Renal pelvis (tissue), 4 donors: ENCODE data around the gene DPY19L3. TPM values are rescaled to one million over a fixed set of nuclear protein-coding genes. Genes with fewer than 3 reads are reported as not detected.
"Not testable (repeated sequence)": the region's sequence is repeated elsewhere in the genome, so short reads cannot be mapped to it uniquely, and the experiment has no call there.

Source experiments
- DNase-seq: peaks from one replicate; pipeline ENCODE4 v3.0.0-alpha.2; 2013
- polyA plus RNA-seq, 3 donors: library from polyadenylated mRNA; unstranded; fragments of 120-200 nt; gene quantifications; one replicate each; pipeline ENCODE4 v1.2.1, GENCODE V29; 2013; ENCODE audit not compliant: insufficient read length in 3 of 3

The DPY19L3 gene
- polyA plus RNA-seq, 3 donors, result 54.4 to 69.7 (median 69.0) TPM

- DNase-seq, result no peak
Measured at GRCh38 chr19:32427536-32427935, 22.0 kb downstream of the DPY19L3 start.

GRCh38 chr19:32436692-32437091 lies 31.1 kb downstream of the DPY19L3 start:
- no peak for DNase-seq

- DNase-seq, result no peak
Measured at GRCh38 chr19:32437096-32437495, 31.5 kb downstream of the DPY19L3 start.

GRCh38 chr19:32438751-32439150 lies 33.2 kb downstream of the DPY19L3 start:
- no peak for DNase-seq

- no peak for DNase-seq
Measured at GRCh38 chr19:32442650-32443049, 37.1 kb downstream of the DPY19L3 start.

- not testable (repeated sequence) for DNase-seq
Measured at GRCh38 chr19:32447534-32447933, 42.0 kb downstream of the DPY19L3 start.

GRCh38 chr19:32448026-32448425 lies 42.5 kb downstream of the DPY19L3 start:
- no peak for DNase-seq

- DNase-seq, result no peak
Measured at GRCh38 chr19:32450217-32450616, 44.6 kb downstream of the DPY19L3 start.

- DNase-seq, result no peak
Measured at GRCh38 chr19:32453736-32454135, 48.2 kb downstream of the DPY19L3 start.

- no peak for DNase-seq
Measured at GRCh38 chr19:32456406-32456805, 50.8 kb downstream of the DPY19L3 start.

- DNase-seq, result no peak
Measured at GRCh38 chr19:32457571-32458158, 52.1 kb downstream of the DPY19L3 start.

GRCh38 chr19:32458500-32459123 lies 53.0 kb downstream of the DPY19L3 start:
- DNase-seq, result no peak

GRCh38 chr19:32459204-32459865 lies 53.8 kb downstream of the DPY19L3 start:
- no peak for DNase-seq

GRCh38 chr19:32460476-32460875 lies 54.9 kb downstream of the DPY19L3 start:
- DNase-seq, result no peak

GRCh38 chr19:32464279-32464678 lies 58.7 kb downstream of the DPY19L3 start:
- no peak for DNase-seq

- DNase-seq, result no peak
Measured at GRCh38 chr19:32465176-32465575, 59.6 kb downstream of the DPY19L3 start.

GRCh38 chr19:32469795-32470194 lies 64.2 kb downstream of the DPY19L3 start:
- DNase-seq, result no peak

- no peak for DNase-seq
Measured at GRCh38 chr19:32471095-32471494, 65.5 kb downstream of the DPY19L3 start.

- DNase-seq, result no peak
Measured at GRCh38 chr19:32471811-32472210, 66.2 kb downstream of the DPY19L3 start.

GRCh38 chr19:32475141-32476031 lies 69.8 kb downstream of the DPY19L3 start:
- DNase-seq, result no peak

- DNase-seq, result no peak
Measured at GRCh38 chr19:32476032-32476350, 70.4 kb downstream of the DPY19L3 start.

GRCh38 chr19:32480321-32480720 lies 74.8 kb downstream of the DPY19L3 start:
- no peak for DNase-seq

GRCh38 chr19:32483574-32483973 lies 78.0 kb downstream of the DPY19L3 start:
- no peak for DNase-seq
